Measurements from ENCODE around the gene ESPN. TPM values are rescaled to one million over a fixed set of nuclear protein-coding genes. Genes with fewer than 3 reads are reported as not detected.

Gene ESPN
- total RNA-seq, 3 donors from 2014 or later (not counting 1 experiment from before 2014, with no cell fraction given): 1.1 to 2.0 (median 1.7) TPM

- no peak for DNase-seq
- no peak for ATAC-seq
- Histone ChIP-seq H3K27me3 (ENCODE audit: control insufficient read depth, insufficient read depth, low read length) (no peaks in the 10 kb centered on the region), H3K4me1 (ENCODE audit: control insufficient read depth, insufficient read depth, low read length) (peaks cover 58% of the 10 kb centered on the region), H3K9me3 (ENCODE audit: control insufficient read depth, insufficient read depth, low read length) (no peaks in the 10 kb centered on the region), H3K4me3 (ENCODE audit: low read length) (no peak overlapping the region), H3K27ac (ENCODE audit: low read length) (peak overlapping the region; percentile 81), H3K36me3 (ENCODE audit: control insufficient read depth, insufficient read depth, low read length) (peaks cover 7% of the 10 kb centered on the region)
- intact Hi-C loops (cut with micrococcal nuclease): no loop called here
- H3K27me3 Mint-ChIP-seq (ENCODE audit: low read depth in 2 of 2): peaks cover 7 to 19% of the 10 kb centered on the region in 2 donors
- TF ChIP-seq CTCF (IDR thresholded peaks at IDR 0.05): no peak
- no peaks in the 10 kb centered on the region for H3K36me3 Mint-ChIP-seq
- peaks cover 19 to 35% of the 10 kb centered on the region in 2 donors for H3K4me1 Mint-ChIP-seq
- peak overlapping the region; percentile 72 for H3K4me3 Mint-ChIP-seq
- WGBS (ENCODE audit: insufficient coverage): 88% methylated on average over 48 of the region's 48 CpGs
- H3K27ac Mint-ChIP-seq: peak overlapping the region; percentile 81 to 94
- H3K9me3 Mint-ChIP-seq: no peaks in the 10 kb centered on the region
Observed at GRCh38 chr1:6461538-6462411, 37.2 kb downstream of the ESPN start.

GRCh38 chr1:6462412-6463119 is 38.0 kb downstream of the ESPN start:
- no peak overlapping the region for H3K4me3 ChIP-seq (ENCODE audit: low read length)
- 88% methylated on average over 10 of the region's 13 CpGs for WGBS (ENCODE audit: insufficient coverage)
- no peaks in the 10 kb centered on the region for H3K9me3 Mint-ChIP-seq
- peaks cover 61% of the 10 kb centered on the region for H3K4me1 ChIP-seq (ENCODE audit: control insufficient read depth, insufficient read depth, low read length)
- TF ChIP-seq CTCF (IDR thresholded peaks at IDR 0.05): no peak
- no peak overlapping the region for H3K27ac ChIP-seq (ENCODE audit: low read length)
- peaks cover 0 to 11% of the 10 kb centered on the region in 2 donors for H3K27me3 Mint-ChIP-seq (ENCODE audit: low read depth in 2 of 2)
- no peak for ATAC-seq
- H3K27ac Mint-ChIP-seq: peak overlapping the region; percentile 58 to 59
- intact Hi-C loops (cut with micrococcal nuclease): no loop called here
- H3K9me3 ChIP-seq (ENCODE audit: control insufficient read depth, insufficient read depth, low read length): no peaks in the 10 kb centered on the region
- H3K36me3 ChIP-seq (ENCODE audit: control insufficient read depth, insufficient read depth, low read length): peaks cover 7% of the 10 kb centered on the region
- H3K4me1 Mint-ChIP-seq: peaks cover 19 to 35% of the 10 kb centered on the region in 2 donors
- H3K4me3 Mint-ChIP-seq: peak overlapping the region; percentile 72
- no peaks in the 10 kb centered on the region for H3K27me3 ChIP-seq (ENCODE audit: control insufficient read depth, insufficient read depth, low read length)
- H3K36me3 Mint-ChIP-seq: no peaks in the 10 kb centered on the region
- peak in 1 of 2 donors; percentile 19 for DNase-seq

GRCh38 chr1:6463120-6463412 is 38.5 kb downstream of the ESPN start:
- Mint-ChIP-seq H3K4me3 (peak overlapping the region; percentile 40), H3K4me1 (peaks cover 19 to 35% of the 10 kb centered on the region in 2 donors), H3K9me3 (no peaks in the 10 kb centered on the region), H3K36me3 (no peaks in the 10 kb centered on the region), H3K27me3 (ENCODE audit: low read depth in 2 of 2) (peaks cover 0 to 11% of the 10 kb centered on the region in 2 donors), H3K27ac (peak overlapping the region in 1 of 2 donors; percentile 51)
- DNase-seq: no peak
- intact Hi-C loops (cut with micrococcal nuclease): no loop called here
- H3K4me1 ChIP-seq (ENCODE audit: control insufficient read depth, insufficient read depth, low read length): peaks cover 61% of the 10 kb centered on the region
- H3K9me3 ChIP-seq (ENCODE audit: control insufficient read depth, insufficient read depth, low read length): no peaks in the 10 kb centered on the region
- 75% methylated on average over 1 of the region's 1 CpG for WGBS (ENCODE audit: insufficient coverage)
- no peak for ATAC-seq
- peaks cover 7% of the 10 kb centered on the region for H3K36me3 ChIP-seq (ENCODE audit: control insufficient read depth, insufficient read depth, low read length)
- TF ChIP-seq CTCF (IDR thresholded peaks at IDR 0.05): no peak
- no peak overlapping the region for H3K27ac ChIP-seq (ENCODE audit: low read length)
- H3K27me3 ChIP-seq (ENCODE audit: control insufficient read depth, insufficient read depth, low read length): no peaks in the 10 kb centered on the region
- H3K4me3 ChIP-seq (ENCODE audit: low read length): no peak overlapping the region
